OCI-LY1 (cell line): Measurements from ENCODE around the gene OLIG2.

Experiments used
- H2AFZ ChIP-seq: fragments of 200-600 bp; sonication (generic), shearing (Covaris generic); 2 replicates; pipeline ENCODE4 v1.6.0; 2014; ENCODE audit warnings: antibody characterized with exemption, mild to moderate bottlenecking, low read length
- H3F3A ChIP-seq: fragments of 200-600 bp; sonication (generic), shearing (Covaris generic); 2 replicates; pipeline ENCODE4 v1.6.0; 2014; ENCODE audit warnings: mild to moderate bottlenecking, antibody characterized with exemption, low read length, moderate library complexity; ENCODE audit not compliant: insufficient read depth
- H3K27ac ChIP-seq: fragments of 200-600 bp; sonication (generic); 2 replicates; pipeline ENCODE4 v1.5.1; 2014; ENCODE audit warnings: low read length, mixed run types, mild to moderate bottlenecking, low read depth; ENCODE audit not compliant: poor library complexity, severe bottlenecking
- H3K27me3 ChIP-seq: fragments of 200-600 bp; sonication (generic); 2 replicates; pipeline ENCODE4 v1.6.0; 2014; ENCODE audit warnings: antibody characterized with exemption, mild to moderate bottlenecking, low read length, moderate library complexity; ENCODE audit not compliant: insufficient read depth
- H3K36me3 ChIP-seq: fragments of 200-600 bp; sonication (generic); 2 replicates; pipeline ENCODE4 v1.6.1; 2014; ENCODE audit warnings: mild to moderate bottlenecking, antibody characterized with exemption, low read length, moderate library complexity, mixed read lengths; ENCODE audit not compliant: insufficient read depth
- H3K4me1 ChIP-seq: fragments of 200-600 bp; sonication (generic); 2 replicates; pipeline ENCODE4 v1.5.1; 2014; ENCODE audit warnings: mild to moderate bottlenecking, low read length, moderate library complexity; ENCODE audit not compliant: insufficient read depth, severe bottlenecking
- H3K4me2 ChIP-seq: fragments of 200-600 bp; sonication (generic), shearing (Covaris generic); 2 replicates; pipeline ENCODE4 v1.6.1; 2014; ENCODE audit warnings: low read length
- H3K4me3 ChIP-seq: fragments of 200-600 bp; sonication (generic); 2 replicates; pipeline ENCODE4 v1.5.1; 2014; ENCODE audit warnings: low read length, low read depth, mild to moderate bottlenecking, mixed read lengths; ENCODE audit not compliant: poor library complexity, severe bottlenecking
- H3K79me2 ChIP-seq: fragments of 200-600 bp; shearing (Covaris generic); 2 replicates; pipeline ENCODE4 v1.6.1; 2016; ENCODE audit warnings: mixed run types, low read length, mixed read lengths; ENCODE audit not compliant: insufficient read depth
- H3K9ac ChIP-seq: fragments of 200-600 bp; sonication (generic), shearing (Covaris generic); 2 replicates; pipeline ENCODE4 v1.6.1; 2014; ENCODE audit warnings: mild to moderate bottlenecking, low read length, mixed read lengths
- H3K9me2 ChIP-seq: fragments of 200-600 bp; sonication (generic), shearing (Covaris generic); 2 replicates; pipeline ENCODE4 v1.6.1; 2014; ENCODE audit warnings: low read depth, mild to moderate bottlenecking, low read length, mixed read lengths
- H3K9me3 ChIP-seq: fragments of 200-600 bp; shearing (Covaris generic); 2 replicates; pipeline ENCODE4 v1.6.1; 2014; ENCODE audit warnings: low read length, mixed read lengths
- H4K20me1 ChIP-seq: fragments of 200-600 bp; sonication (generic), shearing (Covaris generic); 2 replicates; pipeline ENCODE4 v1.6.0; 2016; ENCODE audit warnings: mild to moderate bottlenecking, low read length; ENCODE audit not compliant: insufficient read depth
- EZH2 ChIP-seq: fragments of 200-600 bp; sonication (generic), shearing (Covaris generic); IDR thresholded peaks from 2 replicates; pipeline ENCODE4 v1.8.0; 2017; ENCODE audit warnings: borderline replicate concordance, mixed run types, mild to moderate bottlenecking, antibody characterized with exemption, low read length, moderate library complexity, mixed read lengths
- TF ChIP-seq, protein P1 (sequence below): fragments of 200-600 bp; sonication (generic), shearing (Covaris generic); IDR thresholded peaks from 2 replicates; pipeline ENCODE4 v1.5.1; 2017; ENCODE audit warnings: mild to moderate bottlenecking, antibody characterized with exemption, low read length, moderate library complexity, mixed read lengths

Gene OLIG2

GRCh38 chr21:33028773-33029384 lies 3.1 kb downstream of the OLIG2 start:
- TF ChIP-seq, protein P1, sequence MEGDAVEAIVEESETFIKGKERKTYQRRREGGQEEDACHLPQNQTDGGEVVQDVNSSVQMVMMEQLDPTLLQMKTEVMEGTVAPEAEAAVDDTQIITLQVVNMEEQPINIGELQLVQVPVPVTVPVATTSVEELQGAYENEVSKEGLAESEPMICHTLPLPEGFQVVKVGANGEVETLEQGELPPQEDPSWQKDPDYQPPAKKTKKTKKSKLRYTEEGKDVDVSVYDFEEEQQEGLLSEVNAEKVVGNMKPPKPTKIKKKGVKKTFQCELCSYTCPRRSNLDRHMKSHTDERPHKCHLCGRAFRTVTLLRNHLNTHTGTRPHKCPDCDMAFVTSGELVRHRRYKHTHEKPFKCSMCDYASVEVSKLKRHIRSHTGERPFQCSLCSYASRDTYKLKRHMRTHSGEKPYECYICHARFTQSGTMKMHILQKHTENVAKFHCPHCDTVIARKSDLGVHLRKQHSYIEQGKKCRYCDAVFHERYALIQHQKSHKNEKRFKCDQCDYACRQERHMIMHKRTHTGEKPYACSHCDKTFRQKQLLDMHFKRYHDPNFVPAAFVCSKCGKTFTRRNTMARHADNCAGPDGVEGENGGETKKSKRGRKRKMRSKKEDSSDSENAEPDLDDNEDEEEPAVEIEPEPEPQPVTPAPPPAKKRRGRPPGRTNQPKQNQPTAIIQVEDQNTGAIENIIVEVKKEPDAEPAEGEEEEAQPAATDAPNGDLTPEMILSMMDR, result no peak
- TF ChIP-seq EZH2, result no peak
- no peak overlapping the region for H3K4me3 ChIP-seq
- no peak overlapping the region for H3K4me2 ChIP-seq
- no peaks in the 10 kb centered on the region for H3K9me2 ChIP-seq
- H2AFZ ChIP-seq, result no peak overlapping the region
- no peaks in the 10 kb centered on the region for H3K9me3 ChIP-seq
- H3F3A ChIP-seq, result no peaks in the 10 kb centered on the region
- no peaks in the 10 kb centered on the region for H4K20me1 ChIP-seq
- H3K9ac ChIP-seq, result no peak overlapping the region
- no peaks in the 10 kb centered on the region for H3K79me2 ChIP-seq
- no peaks in the 10 kb centered on the region for H3K36me3 ChIP-seq
- no peaks in the 10 kb centered on the region for H3K4me1 ChIP-seq
- no peaks in the 10 kb centered on the region; the same call in 1 of the 2 replicates for H3K27me3 ChIP-seq
- no peak overlapping the region for H3K27ac ChIP-seq

DNA sequence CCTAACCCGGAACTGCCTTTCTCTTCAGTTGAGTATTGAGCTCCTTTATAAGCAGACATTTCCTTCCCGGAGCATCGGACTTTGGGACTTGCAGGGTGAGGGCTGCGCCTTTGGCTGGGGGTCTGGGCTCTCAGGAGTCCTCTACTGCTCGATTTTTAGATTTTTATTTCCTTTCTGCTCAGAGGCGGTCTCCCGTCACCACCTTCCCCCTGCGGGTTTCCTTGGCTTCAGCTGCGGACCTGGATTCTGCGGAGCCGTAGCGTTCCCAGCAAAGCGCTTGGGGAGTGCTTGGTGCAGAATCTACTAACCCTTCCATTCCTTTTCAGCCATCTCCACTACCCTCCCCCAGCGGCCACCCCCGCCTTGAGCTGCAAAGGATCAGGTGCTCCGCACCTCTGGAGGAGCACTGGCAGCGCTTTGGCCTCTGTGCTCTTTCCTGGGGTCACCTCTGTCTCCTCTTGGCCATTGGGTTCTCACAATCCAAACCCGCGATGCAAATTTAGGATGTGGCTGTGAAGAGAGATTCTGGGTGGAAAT lies 3.7 kb downstream of the OLIG2 start:
- no peak overlapping the region for H3K4me2 ChIP-seq
- H2AFZ ChIP-seq, result no peak overlapping the region
- H3K79me2 ChIP-seq, result no peaks in the 10 kb centered on the region
- H3K27me3 ChIP-seq, result no peaks in the 10 kb centered on the region; the same call in 1 of the 2 replicates
- H3K9me2 ChIP-seq, result no peaks in the 10 kb centered on the region
- no peaks in the 10 kb centered on the region for H3K36me3 ChIP-seq
- no peak for TF ChIP-seq EZH2
- TF ChIP-seq, protein P1, result no peak
- no peak overlapping the region for H3K27ac ChIP-seq
- H3K9ac ChIP-seq, result no peak overlapping the region
- H3F3A ChIP-seq, result no peaks in the 10 kb centered on the region
- H3K9me3 ChIP-seq, result no peaks in the 10 kb centered on the region
- no peaks in the 10 kb centered on the region for H3K4me1 ChIP-seq
- no peak overlapping the region for H3K4me3 ChIP-seq
- H4K20me1 ChIP-seq, result no peaks in the 10 kb centered on the region

GRCh38 chr21:33029975-33030461 lies 4.3 kb downstream of the OLIG2 start:
- Histone ChIP-seq H4K20me1 (no peaks in the 10 kb centered on the region), H3K27ac (no peak overlapping the region), H3K4me3 (no peak overlapping the region), H3K27me3 (no peaks in the 10 kb centered on the region; the same call in 1 of the 2 replicates), H3F3A (no peaks in the 10 kb centered on the region), H3K4me2 (no peak overlapping the region), H3K79me2 (no peaks in the 10 kb centered on the region), H2AFZ (no peak overlapping the region), H3K9me3 (no peaks in the 10 kb centered on the region), H3K4me1 (no peaks in the 10 kb centered on the region), H3K9ac (no peak overlapping the region), H3K36me3 (no peaks in the 10 kb centered on the region), H3K9me2 (no peaks in the 10 kb centered on the region)
- TF ChIP-seq, protein P1, result no peak
- no peak for TF ChIP-seq EZH2
